Measurements from ENCODE around the gene TRIM77. TPM values are rescaled to one million over a fixed set of nuclear protein-coding genes. Genes with fewer than 3 reads are reported as not detected.
"Not testable (repeated sequence)": the region's sequence is repeated elsewhere in the genome, so short reads cannot be mapped to it uniquely, and the experiment has no call there.

Gene TRIM77, protein sequence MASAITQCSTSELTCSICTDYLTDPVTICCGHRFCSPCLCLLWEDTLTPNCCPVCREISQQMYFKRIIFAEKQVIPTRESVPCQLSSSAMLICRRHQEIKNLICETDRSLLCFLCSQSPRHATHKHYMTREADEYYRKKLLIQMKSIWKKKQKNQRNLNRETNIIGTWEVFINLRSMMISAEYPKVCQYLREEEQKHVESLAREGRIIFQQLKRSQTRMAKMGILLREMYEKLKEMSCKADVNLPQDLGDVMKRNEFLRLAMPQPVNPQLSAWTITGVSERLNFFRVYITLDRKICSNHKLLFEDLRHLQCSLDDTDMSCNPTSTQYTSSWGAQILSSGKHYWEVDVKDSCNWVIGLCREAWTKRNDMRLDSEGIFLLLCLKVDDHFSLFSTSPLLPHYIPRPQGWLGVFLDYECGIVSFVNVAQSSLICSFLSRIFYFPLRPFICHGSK
- total RNA-seq, result not detected
- long read RNA-seq, result 0 reads

DNA sequence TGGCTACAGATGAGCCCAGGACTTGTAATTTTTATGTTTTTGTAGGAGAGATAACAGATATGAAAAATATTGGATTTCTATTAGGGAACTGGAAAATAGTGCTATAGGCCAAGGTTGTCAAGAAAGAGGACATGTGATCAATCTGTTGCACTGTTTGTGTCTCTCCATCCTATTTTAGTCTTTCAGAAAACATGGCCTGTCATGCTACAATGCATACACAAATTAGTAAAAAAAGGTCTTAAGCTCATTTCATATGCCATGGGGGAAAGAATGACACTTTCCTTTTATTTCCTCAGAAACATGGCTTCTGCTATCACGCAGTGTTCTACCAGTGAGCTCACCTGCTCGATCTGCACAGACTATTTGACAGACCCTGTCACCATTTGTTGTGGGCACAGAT lies at the start of gene TRIM77:
Gene TRIM77, plus strand, starts transcription at position 301 of the 400 bp plus-strand sequence. Its CDS starts 0 bp downstream, at position 301.
- DNase-seq (ENCODE audit: low spot score); intact Hi-C loops (cut with DNase I): not testable (repeated sequence)

DNA sequence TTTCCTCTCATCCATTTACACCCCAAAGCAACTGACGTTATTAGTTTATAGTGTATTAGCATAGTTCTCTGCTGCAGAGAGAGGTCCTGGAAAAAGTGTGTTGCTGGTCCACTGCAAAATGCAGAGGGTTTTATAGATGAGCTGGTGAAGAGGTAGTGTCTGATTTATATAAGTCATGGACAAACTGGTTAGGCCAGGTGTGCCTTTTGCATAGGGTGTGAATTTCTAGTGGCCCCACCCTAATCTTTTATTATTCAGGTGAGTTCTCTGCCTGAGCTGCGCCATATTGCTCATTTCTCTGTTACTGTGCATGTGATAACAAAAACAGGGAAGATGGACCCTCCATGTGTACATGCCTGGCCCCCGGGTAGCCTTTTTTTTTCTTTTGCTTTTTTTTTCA lies 43.1 kb upstream of the TRIM77 start:
- intact Hi-C loops (cut with DNase I), result no loop called here
- no peak for DNase-seq (ENCODE audit: low spot score)

DNA sequence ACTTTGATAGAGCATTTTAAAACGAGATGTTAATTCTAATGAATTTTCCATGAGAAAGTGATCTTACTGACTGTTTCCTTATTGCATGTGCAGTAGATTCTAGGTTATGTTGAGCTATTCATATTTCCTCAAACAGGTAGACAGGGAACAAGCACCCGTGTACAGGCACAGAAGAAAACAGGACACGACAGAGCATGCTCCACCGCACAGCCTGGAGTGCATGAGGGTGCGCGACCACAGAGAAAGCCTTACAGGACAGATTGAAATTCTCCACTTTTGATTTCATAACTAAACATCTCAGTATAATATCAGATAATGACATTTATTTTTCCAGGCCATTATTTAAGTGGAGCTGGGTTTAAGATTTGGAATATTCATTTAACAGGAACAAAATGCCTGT lies 41.9 kb upstream of the TRIM77 start:
- DNase-seq (ENCODE audit: low spot score); intact Hi-C loops (cut with DNase I): not testable (repeated sequence)

DNA sequence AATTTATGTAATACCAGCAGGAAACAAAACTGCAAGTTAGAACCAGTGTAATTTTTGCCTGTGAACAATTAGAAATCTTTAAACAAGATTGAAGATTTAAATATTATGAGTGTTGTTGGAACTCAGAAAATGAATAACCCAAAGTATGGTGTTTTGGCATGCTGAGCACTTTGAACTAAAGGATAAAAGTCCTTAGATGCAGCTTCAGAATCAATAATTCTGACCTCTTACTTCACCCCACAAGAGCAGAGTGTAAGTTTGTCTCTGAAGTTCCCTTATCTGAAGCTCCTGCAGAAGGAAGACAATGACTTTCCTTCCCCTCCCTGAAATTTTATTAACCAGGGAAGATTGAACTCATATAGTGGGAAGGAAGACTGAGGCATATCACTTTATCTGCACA lies 40.5 kb upstream of the TRIM77 start:
- DNase-seq (ENCODE audit: low spot score), result not testable (repeated sequence)

DNA sequence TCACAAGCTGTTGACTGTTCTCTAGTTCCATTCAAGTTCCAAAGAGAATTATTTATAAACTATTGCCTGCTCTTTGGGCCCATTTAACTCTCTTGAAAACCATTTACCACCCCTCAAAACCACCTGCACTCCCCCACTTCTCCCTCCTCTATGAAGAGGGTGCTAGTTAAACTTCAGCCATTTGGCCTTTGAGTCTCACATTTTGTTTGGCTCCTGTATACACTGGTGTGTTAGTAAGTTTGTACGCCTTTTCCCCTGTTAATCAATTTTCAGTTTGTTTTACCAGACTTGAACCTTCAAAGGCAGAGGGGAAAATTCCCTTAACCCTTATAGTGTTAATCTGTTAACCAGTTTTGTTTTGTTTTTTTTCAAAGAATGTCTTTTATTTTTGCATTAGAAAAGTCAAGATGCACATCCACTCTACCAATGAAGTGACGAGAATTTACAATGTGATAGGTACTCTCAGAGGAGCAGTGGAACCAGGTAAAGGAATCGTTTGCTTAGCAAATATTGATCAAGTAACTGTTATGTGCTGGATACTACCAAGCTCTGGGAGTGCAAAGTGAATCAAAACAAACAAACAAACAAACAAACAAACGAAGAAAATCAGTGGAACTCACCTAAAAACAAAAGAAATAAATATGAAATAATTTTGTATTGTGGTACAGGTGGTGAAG lies 40.0 kb upstream of the TRIM77 start:
- intact Hi-C loops (cut with DNase I); DNase-seq (ENCODE audit: low spot score): not testable (repeated sequence)

More for the DNA sequence above, 40.5 kb upstream of the TRIM77 start:
- intact Hi-C loops (cut with DNase I), result not testable (repeated sequence)

DNA sequence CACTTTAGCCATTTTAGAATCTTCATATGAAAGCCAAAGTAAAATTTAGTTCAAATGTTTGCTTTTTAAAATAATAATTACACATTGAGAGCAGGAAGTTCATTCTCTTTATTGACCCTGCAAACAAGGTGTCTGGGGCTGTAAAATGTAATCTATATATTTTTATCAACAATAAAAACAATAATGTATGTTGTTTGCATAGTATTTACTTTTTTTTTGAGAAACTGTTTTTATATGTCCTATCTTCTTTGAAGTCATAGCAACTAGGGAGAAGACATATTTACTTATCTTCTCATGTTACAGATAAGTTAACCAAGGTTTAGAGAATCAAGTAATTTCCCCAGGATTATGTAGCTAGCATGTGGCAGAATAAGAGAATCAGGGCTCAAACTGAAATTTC lies 37.6 kb upstream of the TRIM77 start:
- DNase-seq (ENCODE audit: low spot score); intact Hi-C loops (cut with DNase I): not testable (repeated sequence)

DNA sequence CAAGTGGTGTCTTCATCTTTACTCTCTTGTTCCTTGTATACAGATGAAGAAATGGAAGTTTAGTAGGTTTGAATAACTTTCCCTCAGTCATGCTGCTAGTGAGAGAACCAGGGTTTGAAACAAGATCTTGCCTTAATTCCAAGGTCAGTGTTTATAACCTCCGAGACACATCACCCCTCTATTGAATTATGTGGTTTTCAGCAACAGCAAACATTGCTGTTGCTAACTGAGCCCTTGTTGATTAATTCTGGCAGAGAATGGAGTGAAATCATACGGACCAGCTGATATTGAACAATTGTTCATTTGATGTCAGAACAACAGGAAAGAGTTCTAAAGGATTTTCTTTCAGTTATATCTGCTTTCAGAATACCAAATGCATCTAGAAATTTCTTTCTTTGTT lies 36.7 kb upstream of the TRIM77 start:
- intact Hi-C loops (cut with DNase I); DNase-seq (ENCODE audit: low spot score): not testable (repeated sequence)

DNA sequence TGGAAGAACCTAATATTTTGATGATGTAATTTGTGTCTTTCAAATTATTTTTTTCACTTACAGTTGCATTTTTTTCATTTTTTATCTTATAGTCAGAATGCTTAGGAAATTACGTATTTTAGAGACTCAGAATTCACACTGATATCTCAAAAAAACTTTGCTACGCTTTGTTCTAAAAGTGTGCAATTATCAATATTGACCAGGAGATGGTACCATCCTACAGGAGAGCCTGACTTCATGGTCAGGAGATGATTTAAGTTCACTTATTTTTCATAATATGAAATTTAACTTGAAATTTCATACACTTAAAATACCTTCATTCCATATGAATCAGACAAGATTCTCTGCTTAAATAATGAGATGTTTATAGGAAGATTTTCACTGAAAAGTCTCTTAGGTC lies 34.7 kb upstream of the TRIM77 start:
- intact Hi-C loops (cut with DNase I); DNase-seq (ENCODE audit: low spot score): not testable (repeated sequence)

DNA sequence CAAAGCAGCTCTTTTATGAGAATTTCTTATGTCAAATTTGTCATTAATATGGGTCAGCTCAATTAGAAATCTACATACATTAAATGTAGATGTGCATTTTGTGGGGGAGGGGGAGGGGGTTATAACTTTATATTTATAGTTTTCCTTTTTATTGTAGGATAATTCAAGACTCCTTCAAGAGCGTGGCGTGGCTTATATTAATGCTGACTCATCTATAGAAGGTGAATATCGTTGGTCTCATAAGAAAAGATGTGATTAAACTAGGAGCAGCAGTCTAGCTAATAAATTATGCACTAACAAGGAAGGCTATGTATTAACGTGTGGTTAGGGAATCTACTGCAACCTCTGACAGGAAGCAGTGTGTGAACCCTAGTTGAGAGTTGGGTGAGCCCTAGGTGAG lies 34.2 kb upstream of the TRIM77 start:
- intact Hi-C loops (cut with DNase I); DNase-seq (ENCODE audit: low spot score): not testable (repeated sequence)

DNA sequence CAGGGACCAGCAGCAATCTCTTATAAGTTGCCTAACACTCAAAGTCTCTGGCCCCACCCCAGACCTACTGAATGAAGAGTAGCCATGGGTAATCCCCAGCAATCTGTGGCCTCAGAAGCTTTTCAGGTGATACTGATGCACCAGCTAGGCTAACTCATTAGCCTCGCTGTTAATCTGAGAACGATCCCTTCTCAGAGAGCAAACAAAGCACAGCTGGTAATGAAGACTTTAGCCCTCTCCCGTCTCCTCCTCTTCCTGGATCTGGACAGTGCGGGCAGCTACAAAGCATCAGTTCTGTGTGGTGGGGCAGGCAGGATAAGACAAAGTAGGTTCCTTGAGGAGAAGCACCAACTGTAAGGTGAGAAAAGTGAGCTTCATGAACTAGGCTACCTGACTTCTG lies 3.0 kb upstream of the TRIM77 start:
- intact Hi-C loops (cut with DNase I); DNase-seq (ENCODE audit: low spot score): not testable (repeated sequence)

DNA sequence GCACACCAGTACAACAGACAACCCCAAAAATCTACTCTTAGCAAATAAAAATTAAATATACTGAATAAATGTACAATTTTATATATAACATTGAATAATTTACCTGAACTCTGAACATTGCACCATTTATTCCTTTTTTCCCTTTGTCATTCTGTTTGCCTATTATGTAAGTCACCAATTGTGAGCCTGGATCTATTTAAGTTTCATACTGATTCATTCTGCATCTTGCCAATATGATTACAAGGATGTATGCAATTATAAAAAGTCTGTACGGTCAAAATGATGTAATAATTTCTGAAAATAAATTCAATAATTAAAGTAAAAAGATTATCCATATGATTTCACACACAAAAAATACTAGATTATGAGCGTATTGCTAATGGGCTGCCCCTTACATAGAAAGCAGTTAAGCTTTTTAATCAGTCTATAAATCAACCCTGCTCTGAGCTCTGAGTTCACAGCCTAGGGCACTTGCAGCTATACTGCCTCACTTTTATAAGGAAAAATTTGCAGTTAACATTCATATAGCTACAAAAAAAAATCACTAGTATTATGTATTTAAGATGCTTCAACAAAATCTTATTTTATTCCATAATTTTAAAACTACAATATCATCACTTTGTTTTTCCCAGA lies 14.9 kb downstream of the TRIM77 start:
- DNase-seq (ENCODE audit: low spot score); intact Hi-C loops (cut with DNase I): not testable (repeated sequence)

DNA sequence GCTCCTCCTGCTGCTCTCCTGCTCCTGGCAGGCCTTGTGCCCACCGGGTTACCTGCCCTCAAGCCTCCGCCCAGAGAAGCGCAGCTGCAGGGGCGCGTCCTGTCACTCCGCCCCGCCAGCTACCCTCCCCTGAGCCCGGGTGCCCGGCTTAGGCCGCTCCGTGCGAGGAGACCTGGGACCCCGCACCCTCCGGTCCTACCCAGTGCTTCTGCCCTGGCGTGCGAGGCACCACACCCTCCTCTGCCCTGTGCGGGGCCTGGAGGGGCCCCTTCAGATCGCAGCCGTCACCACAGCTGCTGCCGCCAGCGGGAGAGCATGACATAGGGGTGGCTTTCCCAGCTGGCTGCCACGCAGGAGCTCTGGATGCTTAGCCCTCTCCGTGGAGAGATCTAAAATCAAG lies 20.1 kb downstream of the TRIM77 start:
- DNase-seq (ENCODE audit: low spot score); intact Hi-C loops (cut with DNase I): not testable (repeated sequence)

DNA sequence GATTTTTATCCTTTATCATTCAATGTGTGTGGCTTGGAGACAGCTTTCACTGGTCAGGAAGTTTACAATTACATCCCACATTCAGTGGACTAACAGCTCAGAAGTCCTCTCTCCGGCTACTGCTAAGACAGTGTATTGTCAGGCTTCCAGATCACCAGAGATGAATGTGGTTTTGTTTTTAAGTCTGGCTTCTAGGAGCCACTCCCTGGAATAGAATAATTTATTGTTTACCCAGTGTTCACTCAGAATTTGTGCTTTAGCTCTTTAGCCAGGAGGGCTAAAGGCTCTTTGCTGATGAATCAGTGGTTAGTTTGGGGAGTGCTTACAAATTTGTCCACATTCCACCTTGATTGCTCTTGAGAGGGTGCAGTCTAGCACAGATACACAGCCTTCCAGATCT lies 26.5 kb downstream of the TRIM77 start:
- no peak for DNase-seq (ENCODE audit: low spot score)
- intact Hi-C loops (cut with DNase I), result no loop called here

DNA sequence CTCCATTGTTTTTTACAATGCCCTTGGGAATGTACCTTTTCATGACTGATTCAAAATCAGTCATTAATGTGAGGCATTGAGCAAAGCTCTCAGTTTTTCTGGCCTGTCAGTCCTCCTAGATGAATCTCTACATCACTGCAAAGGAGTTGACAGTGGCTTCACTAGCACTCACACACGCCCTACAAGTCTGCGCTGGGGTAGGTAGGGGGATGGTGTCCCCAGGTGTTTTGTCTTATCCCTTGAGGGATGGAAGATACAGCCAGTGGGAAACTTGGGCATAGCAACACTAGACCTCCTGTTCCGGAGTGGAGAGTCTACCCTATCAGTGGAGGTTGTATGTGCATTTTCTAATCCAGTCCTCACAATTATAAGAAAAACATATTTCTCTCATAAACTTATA lies 27.0 kb downstream of the TRIM77 start:
- DNase-seq (ENCODE audit: low spot score), result no peak
- intact Hi-C loops (cut with DNase I), result no loop called here

DNA sequence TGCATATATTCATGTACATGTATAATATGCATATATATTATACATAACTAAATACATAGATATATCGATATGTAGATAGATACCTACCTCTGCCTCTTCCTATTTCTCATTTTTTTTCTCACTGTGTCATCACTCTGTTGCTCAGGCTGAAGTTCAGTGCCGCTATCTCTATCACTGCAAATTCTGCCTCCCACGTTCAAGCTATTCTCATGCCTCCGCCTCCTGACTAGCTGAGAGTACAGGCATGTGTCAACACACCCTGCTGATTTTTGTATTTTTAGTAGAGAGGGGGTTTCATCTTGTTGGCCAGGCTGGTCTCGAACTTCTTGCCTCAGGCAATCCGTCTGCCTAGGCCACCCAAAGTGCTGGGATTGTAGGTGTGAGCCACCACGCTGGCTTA lies 31.3 kb downstream of the TRIM77 start:
- DNase-seq (ENCODE audit: low spot score); intact Hi-C loops (cut with DNase I): not testable (repeated sequence)

DNA sequence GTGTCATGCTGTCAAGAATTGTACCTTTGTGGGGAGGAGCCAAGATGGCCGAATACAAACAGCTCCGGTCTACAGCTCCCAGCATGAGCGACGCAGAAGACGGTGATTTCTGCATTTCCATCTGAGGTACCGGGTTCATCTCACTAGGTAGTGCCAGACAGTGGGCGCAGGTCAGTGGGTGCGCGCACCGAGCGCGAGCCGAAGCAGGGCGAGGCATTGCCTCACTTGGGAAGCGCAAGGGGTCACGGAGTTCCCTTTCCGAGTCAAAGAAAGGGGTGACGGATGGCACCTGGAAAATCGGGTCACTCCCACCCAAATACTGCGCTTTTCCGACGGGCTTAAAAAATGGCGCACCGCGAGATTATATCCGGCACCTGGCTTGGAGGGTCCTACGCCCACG lies 34.1 kb downstream of the TRIM77 start:
- DNase-seq (ENCODE audit: low spot score); intact Hi-C loops (cut with DNase I): not testable (repeated sequence)

DNA sequence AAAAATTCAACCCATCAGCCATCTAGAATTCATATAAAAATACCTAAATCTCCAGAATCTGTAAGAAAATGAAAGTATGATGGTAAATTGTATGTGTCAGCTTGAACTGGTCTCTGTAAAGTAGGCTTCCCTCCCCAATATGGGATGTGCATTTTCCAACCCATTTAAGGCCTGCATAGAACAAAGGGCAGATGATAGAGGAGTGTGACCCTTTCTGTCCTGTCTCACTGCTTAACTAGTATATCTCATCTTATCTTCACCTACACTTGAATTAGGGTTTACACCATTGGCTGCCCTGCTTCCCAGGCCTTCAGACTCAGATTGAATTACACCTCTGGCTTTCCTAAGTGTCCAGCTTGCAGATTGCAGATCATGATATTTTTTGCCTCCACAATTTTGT lies 40.7 kb downstream of the TRIM77 start:
- intact Hi-C loops (cut with DNase I); DNase-seq (ENCODE audit: low spot score): not testable (repeated sequence)

Measured in cardiac septum (tissue), 1 donor.